GM21367 (cell line): ENCODE measurements around the gene SLC12A2.
A peak's percentile ranks its signal among the peaks of the same experiment; 100 is the strongest.

Experiments used
- ATAC-seq: cut with Tn5 transposase; IDR thresholded peaks from one replicate; pipeline ENCODE4 v1.9.1; 2021; ENCODE audit not compliant: unreplicated experiment

Gene SLC12A2

DNA sequence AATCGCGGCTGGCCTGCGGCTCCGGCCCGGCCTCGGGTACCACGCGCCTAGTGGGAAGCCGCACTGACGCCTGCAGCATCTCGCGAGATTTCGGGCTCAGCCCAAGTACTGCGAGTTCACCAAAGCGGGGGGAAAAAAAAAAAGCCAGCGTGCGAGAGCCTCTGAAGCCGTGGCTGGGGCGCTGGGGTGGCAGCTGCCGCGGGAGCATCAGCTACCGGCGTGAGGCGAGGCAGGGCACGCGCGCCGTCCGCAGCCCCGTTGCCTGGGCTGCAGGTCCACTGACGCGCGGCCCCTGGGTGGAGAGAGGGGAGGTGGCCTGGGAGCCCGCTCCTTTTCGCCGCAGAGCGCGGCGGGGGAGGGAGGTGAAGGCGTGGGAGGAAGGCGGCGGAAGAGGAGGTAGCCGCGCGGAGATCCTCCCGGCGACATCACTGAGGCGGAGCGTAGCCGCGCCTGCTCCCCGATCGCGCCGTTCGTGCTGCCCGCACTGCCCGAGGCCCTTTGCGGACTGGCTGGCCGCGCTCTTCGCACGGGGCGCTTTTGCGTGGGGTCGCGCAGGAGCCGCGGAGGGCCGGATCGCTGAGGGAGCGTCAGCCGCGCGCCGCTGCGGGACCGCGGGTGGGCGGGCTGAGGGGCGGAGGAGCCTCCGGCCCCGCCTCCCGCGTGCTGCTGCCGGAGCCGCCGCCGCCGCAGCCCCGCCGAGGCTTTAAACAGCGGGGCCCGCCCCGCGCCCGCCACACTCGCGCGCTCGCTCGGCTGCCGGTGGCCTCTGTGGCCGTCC lies at the start of gene SLC12A2:
Gene SLC12A2, plus strand, starts transcription at position 734 of the 778 bp plus-strand sequence. CDS start 189 bp downstream, outside the sequence.
- peak; percentile 51 for ATAC-seq

DNA sequence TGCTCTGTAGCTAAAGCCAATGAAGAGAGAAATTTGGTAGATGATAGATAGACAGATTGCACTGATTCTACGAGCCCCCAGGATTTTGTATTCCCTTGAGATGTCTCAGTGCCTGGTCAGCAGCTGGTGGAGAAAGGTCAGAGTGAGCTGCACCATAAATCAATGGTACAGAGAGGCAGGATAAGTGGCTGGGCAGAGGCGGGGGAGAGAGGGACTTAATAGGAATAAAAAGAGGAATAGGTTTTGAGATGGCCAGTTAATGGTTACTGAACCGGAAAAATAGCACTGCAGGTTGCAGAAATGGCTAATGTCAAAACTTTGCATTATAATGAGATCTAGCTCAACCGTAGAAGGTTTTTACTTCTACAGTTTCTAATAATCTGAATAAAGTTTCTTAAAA lies 47.9 kb upstream of the SLC12A2 start:
- ATAC-seq = no peak

DNA sequence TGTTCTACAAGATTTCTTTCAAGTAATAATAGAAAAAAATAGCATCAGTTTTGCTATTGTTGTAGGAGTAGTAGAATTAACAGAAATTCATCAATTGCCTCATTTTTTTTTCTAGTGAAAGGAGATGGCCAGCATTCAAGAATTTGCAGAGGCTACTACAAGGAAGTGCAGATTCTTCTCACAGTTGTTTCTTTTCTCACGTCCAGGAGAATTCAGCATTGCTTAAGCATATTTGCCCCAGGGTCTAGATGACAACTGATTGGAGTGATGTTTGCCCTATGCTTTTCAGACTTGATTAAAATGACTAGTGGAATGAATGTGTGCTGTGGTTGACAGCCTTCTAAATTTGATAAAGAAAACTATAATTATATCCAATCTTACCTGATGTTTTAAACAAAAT lies 46.6 kb upstream of the SLC12A2 start:
- no peak for ATAC-seq

DNA sequence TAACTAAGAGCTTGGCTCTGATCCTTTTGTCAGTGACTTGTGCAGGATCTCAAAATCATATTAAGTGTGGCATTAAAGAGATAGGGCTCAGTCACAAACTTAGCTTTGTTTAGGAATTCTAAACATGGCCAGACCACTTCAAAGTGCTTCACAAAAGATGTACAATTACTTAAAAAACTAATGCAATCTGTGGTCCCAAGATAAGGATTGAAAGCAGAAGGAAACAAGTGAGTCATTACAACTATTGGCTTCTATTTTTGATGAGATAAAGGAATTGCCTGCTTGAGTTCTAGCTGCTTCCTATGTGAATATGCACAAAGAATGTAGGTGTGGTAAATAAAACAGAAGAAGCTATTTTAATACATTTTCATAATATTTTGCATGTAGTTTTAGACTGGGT lies 44.9 kb upstream of the SLC12A2 start:
- no peak for ATAC-seq

DNA sequence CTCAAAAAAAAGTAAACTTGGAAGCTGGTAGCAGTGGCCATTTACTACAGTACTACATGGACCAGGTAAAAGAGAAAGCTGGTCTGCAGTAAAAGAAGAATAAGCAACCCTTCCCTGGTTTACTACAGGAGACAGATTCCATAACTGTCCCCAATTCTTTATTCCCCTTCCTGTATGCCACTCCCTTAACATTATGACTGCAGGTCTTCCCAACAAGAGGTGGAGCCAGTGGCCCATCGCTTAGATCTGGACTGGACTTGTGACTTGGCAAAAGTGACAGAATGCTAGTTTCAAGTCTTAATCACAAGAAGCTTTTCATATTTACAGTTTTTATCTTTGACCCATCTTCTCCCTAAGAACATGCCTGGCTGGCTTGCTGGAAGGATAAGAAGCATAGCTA lies 42.6 kb upstream of the SLC12A2 start:
- ATAC-seq = no peak

DNA sequence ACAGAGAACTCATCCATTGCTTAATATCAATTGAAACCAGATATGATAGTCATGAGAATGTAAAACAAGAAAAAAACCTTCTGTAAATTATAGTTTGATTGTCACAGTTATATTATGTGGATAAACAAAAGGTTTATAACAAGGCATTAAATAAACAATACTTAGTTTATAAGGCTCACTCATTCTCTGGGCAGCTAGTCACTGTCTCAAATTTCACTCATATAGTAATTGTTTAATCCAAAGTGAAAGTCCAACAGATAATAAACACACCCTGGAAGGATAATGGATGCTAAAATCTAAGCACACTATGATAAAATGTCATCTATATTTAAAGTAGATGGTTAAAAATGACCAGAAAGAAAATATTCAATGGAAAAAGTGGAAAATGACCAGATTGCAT lies 30.8 kb upstream of the SLC12A2 start:
- no peak for ATAC-seq

DNA sequence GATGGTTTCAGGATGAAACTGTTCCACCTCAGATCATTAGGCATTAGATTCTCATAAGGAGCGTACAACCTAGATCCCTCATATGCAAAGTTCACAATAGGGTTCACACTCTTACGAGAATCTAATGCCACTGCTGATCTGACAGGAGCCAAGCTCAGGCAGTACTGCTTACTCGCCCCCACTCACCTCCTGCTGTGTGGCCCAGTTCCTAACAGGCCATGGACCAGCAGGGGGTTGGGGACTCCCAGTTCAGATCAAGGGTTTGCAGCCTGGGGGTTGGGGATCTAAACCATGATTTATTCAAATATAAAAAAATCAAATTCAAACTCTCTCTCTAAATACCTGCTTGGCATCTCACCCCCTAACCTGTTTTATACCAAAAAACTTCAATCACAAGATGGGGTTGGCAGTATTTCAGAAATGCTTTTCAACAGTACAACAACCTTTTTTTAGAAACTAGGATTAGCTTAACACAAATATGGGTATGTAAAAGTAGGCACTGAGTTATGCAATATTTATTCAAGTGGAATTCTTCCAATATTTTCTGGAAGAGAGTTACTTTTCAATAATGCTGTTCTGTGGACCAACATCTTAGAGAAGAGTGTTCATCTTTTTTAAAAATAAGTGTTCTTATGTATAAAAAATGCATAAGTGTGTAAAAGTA lies 30.1 kb upstream of the SLC12A2 start:
- no peak for ATAC-seq

DNA sequence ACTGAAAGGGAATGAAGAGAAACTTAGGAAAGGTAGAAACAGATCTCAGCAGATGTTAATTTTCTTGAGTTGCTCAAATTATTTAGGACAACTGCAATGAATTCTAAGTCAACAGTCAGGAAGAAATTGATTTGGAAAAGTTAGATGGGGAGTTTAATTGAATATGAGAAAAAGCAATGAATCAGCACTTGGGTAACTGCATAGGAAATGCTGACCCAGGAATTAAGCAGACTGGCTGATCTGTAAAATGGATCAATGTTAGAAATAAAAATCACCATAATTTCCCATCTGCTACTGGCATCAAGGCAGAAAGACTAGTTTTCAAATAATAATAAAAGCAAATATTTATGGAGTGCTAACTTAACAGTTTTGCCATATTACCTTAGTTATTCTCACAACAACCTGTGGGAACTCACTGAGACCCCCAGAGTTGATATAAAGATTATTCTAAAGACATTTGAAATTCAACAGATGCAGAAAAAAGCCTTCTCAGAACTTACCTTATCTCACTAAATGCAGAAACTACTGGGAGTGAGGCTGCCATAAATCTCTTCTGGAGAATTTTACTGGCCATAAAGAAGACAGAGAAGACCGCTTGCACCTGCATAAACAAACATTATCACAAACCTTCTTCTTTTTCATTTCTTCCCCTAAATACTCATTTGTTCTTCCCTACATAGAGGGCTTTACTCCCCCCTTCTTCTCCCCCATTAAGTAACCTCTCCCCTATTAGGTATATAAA lies 22.8 kb upstream of the SLC12A2 start:
- ATAC-seq = no peak

DNA sequence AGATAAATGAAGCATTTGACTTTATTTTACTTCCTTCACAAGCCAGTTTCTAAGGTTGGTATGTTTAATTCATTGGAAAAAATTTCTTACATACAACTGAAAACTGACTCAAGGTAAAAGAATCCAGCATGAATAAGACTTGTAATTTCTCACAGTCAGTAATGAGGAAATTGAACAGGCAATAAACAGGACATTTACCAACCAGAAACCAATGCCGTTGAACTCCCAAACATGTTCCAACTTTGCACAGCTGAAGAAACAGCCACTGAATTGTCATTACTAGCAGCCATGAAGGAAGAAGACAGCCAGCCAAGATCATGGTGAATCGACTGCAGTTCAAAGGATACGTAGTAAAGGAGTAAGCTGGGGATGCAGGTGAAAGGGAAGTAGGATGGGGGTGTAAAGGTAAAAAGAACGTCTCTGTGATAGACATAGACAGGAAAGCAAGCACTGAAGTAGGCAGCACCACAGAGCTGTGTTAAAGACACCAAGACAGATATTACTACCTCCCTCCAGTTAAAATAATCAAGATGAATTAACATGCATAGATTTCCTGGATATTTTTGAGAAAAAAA lies 21.3 kb upstream of the SLC12A2 start:
- no peak for ATAC-seq

DNA sequence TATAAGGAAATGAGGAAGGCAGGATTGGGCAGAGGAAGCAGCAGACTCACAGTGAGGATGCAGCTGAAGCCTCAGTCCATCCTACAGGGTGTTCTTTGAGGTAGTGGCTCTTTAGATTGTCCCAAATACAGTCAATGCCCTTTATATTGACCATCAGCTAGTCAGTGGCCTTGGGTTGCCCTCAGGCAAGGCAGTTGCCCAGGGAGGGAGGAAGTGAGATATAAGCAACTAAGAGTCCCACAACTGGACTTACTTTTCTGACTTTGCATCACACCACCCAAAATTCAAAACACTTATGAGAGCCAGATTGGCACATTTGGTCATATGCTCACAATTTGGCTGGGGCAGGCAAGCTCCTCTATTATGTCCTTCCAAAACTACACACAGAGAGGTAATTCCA lies 9.4 kb upstream of the SLC12A2 start:
- no peak for ATAC-seq

DNA sequence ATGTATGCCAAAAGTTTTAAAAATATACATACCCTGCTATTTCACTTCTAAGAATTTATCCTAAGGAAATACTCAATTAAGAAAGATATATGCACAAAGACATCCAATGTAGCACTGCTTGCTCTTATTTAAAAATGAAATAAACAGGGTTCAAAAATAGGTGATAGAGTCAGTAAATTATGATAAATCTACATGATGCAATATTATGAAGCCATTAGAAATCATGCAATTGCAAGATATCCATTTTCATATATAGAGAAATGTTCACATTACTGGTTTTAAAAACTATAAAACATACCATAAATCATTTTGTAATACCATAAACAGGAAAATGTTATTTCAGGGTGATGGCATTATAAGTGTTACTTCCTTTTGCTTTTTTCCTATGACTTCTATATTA lies 8.6 kb upstream of the SLC12A2 start:
- no peak for ATAC-seq

DNA sequence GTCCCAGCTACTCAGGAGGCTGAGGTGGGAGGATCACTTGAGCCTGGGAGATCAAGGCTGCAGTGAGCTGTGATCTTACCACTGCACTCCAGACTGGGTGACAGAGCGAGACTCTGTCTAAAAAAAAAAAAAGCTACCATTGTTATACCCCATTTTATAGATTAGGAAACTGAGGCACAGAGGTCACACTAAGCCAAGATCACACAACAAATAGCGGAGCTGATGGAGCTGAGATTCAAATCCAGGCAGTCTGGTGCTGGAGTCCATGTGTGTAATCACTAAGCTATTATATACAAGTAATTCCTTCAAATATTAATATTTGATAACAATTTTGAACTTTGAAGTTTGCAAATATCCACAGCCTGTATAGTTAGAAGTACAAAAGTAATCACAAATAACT lies 6.0 kb upstream of the SLC12A2 start:
- no peak for ATAC-seq

DNA sequence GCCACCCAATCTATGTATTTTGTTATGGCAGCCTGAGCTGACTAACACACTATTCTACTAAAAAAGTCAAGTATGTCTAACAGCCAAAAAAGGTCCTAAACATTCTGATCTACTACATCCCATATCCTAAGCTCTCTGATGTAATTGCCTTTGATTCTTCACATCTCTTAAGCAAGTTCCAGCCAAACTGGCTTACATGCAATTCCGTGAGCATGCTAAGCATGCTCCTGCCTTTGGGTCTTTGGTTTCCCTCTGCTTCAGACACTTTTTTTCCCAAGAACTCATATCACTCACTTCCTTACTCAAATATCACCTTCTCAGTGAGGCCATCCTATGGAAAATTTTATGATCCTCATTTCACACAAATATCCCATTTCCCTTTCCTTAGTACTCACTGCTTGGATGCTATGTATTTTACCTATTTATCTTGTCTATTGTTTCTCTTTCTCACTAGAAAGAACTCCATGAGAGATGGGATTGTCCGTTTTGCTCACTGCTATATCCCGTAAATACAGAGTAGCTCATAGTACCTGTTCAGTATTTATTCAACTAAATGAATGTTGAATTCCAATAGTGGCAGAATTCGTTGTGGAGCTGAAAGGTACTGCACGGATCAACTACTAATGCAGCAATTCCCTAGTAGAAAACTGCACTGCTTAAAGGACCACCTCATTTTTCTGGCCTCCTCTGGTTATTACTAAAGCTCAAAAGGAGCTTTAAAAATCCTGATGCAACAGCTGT lies 2.3 kb upstream of the SLC12A2 start:
- no peak for ATAC-seq

DNA sequence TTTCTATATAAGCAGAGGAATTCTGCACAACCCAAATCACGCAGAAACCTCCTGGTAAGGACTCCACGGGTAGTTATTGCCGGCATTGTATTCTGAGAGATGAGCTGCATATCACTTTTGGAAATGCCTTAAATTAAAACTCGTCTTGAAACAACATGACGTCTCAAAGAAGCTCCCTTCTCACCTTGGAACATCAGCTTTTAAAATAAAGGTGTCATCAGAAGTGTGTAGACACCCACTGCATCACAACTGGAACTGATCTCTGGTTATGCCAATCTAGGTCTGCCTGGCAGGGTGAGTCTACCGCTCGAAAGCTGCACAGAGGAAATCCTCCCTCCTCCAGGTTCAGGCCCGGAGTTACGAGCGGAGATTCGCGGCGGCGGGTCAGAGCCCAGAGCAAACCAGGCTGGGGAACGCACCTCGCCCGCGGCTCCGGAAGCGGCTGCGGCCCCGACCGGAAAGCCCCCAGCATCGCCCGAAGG lies 974 bp upstream of the SLC12A2 start:
- ATAC-seq = peak; percentile 11

DNA sequence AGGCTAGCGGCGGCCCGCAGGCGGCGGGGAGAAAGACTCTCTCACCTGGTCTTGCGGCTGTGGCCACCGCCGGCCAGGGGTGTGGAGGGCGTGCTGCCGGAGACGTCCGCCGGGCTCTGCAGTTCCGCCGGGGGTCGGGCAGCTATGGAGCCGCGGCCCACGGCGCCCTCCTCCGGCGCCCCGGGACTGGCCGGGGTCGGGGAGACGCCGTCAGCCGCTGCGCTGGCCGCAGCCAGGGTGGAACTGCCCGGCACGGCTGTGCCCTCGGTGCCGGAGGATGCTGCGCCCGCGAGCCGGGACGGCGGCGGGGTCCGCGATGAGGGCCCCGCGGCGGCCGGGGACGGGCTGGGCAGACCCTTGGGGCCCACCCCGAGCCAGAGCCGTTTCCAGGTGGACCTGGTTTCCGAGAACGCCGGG lies 253 bp downstream of the SLC12A2 start:
- ATAC-seq = peak; percentile 26

DNA sequence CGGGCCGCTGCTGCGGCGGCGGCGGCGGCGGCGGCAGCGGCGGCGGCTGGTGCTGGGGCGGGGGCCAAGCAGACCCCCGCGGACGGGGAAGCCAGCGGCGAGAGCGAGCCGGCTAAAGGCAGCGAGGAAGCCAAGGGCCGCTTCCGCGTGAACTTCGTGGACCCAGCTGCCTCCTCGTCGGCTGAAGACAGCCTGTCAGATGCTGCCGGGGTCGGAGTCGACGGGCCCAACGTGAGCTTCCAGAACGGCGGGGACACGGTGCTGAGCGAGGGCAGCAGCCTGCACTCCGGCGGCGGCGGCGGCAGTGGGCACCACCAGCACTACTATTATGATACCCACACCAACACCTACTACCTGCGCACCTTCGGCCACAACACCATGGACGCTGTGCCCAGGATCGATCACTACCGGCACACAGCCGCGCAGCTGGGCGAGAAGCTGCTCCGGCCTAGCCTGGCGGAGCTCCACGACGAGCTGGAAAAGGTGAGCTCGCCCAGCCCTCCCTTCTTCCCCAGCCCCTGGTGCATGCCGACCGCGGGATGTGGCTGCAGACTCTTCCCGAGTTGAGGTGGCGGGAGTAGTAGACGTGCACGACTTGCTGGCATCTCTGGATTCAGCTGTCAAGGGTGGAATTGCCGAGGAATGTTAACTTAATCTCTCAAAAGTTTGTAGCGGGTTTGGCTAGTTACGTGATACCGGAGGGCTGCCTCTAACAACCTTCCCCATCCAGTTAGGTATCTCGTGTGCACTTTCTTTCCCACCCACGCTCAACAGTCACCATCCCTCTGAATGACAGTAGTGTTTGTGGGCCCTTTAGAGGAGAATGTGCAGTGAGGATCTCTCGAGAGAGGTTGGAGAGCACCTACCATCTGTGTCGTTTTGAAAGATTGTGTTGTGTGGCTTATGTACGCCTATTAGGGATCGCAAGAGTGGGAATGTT lies 932 bp downstream of the SLC12A2 start:
- peak; percentile 6 for ATAC-seq

DNA sequence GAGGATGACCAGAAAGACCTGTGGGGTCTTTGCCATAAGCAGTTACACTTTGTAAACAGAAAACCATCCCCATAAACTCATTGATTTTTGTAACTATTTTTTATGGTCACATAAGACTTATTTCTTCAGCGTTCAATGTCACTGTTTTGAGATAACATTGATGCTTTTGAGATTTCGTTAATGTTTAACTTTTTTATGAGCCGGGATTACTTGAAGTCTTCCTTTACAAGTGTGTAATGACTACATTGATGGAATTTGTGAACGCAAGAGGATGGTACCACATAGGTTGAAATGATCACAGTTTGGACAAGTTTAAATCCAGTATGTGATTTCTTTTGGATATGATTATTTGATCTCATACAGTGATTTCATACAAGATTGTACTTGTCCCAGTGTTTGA lies 1.8 kb downstream of the SLC12A2 start:
- ATAC-seq = no peak

DNA sequence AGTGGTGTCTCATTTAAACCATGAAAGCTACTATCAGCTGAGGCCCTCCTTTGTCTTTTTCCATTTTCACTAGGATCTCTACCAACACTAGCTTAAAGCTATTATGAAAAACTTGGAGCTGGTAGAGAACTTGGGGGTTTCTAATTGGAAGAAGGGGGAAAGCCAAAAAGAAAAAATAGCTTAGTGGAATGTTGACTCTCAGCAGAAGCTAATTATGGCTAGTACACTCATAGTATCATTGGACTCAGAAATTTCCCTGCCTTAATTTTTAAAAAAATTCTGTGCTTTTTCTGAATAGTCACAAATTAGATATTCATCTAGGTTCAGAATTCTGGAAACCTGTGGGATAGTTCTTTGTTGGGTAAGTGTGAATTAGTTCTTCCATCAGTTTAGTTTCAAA lies 8.0 kb downstream of the SLC12A2 start:
- ATAC-seq = no peak

DNA sequence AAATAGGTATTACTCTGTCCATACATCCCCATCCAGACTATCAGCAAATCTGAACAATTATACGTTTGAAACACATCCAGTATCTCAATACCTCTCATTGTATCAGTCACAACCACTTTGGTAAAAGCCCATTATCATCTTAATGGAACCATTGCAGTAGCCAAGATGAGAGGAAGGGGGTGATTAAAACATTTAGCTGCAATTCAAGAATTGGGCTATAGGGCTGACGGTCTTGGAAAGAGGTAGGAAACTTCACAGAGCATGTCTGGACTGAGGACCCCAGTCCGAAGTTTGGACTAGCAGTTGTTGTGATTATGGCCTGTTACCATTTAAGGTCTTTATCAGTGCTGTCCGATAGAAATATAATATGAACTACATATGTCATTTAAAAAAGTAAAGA lies 8.6 kb downstream of the SLC12A2 start:
- ATAC-seq = no peak

DNA sequence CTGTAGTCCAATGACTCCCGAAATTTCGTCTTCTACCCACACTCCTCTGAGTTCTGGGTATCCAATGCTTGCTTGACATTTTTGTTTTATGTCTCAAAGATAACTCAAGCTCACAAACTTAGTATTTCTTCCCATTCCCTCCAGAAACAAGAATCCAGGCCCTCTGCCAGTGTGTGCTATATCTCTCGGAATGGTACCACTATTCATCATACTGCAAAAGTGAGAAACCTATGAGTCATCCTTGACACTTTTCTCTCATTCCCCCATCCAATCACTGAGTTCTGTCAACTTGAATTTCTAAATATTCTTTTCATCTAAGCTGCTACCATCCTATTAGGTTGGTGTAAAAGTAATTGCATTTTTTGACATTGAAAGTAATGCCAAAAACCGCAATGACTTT lies 9.8 kb downstream of the SLC12A2 start:
- no peak for ATAC-seq
